Activated CD4-positive, alpha-beta T cell treated with anti-CD3 and anti-CD28 coated beads, Interleukin-10, Interleukin-2, amounts not matched to agents 100 ng/mL and 50 ng/mL, durations not matched to agents 16 hours and 8 hours (primary cell): Measurements from ENCODE around the gene AVPR2.

ENCODE experiments used
- DNase-seq: peaks from one replicate; pipeline ENCODE4 v3.0.0-alpha.2; 2020

Gene AVPR2

DNA sequence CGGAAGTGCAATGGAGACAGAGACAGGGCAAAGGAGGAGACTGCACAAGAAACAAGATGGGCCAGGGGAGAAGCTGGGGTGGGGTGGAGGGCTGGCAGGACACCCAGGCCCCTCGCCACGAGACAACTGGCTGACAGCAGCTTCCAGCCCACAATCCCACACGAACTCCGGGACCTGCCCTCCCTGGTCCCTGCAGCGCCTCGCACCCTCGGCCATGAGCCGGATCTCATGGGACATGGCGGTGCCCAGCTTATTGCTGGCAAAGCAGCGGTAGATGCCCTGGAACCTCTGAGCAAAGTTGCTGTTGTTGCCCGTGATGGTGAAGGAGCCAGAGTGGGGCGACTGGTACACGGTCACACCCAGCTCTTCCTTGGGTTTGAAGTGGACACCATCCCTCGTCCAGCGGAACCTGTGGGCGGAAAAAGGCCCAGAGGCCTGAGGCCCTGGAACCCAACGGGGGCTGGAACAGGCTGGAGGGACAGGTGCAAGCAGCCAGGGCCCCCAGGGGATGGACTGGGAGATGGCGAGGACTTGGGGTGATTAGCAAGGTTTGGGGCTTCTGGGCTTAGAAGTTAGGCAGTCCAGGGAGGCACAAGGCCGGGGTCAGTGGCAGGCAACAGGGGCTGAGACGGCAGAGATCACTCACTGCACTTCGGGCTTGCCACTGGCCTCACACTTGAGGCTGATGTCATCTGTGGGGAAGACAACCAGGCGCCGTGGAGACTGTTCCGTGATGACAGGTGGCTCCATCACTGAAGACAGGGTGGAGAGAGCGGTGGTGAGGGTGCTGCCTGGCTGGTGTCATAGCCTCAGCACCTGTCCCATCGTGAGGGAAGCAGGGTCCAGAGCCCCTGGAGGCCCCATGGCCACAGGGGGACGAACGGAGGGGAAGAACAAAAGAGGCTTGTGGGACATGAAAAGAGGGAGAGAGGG, 32.3 kb upstream of the AVPR2 start:
- DNase-seq, result no peak

- DNase-seq, result no peak
Measured at GRCh38 chrX:153873282-153874084, 31.0 kb upstream of the AVPR2 start.

GRCh38 chrX:153874085-153874365, 30.4 kb upstream of the AVPR2 start:
- no peak for DNase-seq

- no peak for DNase-seq
Measured at GRCh38 chrX:153874366-153875125, 29.9 kb upstream of the AVPR2 start.

- peak; percentile 41 for DNase-seq
Measured at GRCh38 chrX:153875391-153876111, 28.9 kb upstream of the AVPR2 start.

- no peak for DNase-seq
Measured at GRCh38 chrX:153876112-153876491, 28.4 kb upstream of the AVPR2 start.

DNA sequence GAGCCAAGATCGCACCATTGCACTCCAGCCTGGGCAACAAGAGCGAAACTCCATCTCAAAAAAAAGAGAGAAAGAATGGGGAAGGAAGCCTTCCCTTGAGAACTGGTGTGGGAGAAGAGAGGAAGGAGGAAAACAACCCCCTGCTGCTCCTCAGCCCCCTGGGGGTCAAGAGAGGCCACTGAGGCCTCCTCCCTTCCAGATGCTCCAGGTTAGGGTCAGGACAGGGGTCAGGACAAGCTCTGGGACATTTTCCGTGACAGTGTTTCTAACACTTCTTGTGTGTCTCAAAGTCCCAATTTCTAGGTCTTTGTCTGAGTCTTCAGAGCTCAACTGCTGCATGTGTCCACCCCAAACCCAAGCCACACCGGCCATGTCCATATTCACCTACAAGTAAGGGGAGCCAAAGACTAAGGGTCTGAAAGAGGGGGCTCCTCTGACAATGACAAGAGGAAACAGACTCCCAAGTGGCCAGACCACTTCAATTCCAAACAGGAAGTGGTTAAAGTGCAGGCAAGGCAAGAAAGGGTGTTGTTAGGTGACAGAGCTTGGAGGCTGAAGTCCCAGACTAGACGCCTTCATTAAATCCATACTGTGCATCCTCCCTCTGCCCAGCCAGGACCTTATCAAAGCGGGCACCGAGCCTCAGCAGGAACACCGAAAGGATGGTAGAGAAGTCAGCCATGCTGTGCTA, 26.8 kb upstream of the AVPR2 start:
- DNase-seq, result no peak

- no peak for DNase-seq
Measured at GRCh38 chrX:153878345-153878744, 26.1 kb upstream of the AVPR2 start.

DNA sequence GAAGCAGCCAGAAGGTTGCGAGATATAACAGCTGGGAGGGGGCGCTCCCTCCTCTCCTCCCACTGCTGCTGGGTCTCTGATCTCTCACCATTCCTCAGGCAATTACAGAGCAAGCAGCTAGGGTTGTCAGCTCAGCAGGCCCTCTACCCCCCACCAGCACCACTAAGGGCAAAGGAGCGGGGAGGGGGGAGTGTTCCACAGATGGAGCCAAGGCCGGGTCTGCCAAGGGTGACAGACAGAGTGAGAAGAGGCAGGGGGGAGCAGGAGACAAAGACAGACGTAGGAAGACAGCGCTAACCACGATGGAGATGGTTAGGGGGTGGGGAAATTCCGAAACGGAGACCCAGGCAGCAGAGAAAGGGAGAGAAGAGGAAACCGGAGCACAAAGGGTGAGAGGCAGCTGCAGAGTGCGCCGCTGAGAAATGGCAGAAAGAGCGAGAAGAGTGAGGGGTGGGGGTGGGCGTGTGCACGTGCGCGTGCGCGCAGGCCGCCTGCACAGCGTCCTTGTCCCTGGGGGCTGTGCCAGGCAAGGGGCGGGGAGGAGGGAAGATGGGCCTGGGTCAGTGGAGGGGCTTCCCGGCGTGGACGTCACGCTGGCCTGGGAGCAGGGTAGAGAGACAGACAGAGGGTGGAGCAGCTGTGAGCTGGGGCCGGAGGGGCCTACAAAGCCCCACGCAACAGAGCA, 25.4 kb upstream of the AVPR2 start:
- DNase-seq, result no peak

DNA sequence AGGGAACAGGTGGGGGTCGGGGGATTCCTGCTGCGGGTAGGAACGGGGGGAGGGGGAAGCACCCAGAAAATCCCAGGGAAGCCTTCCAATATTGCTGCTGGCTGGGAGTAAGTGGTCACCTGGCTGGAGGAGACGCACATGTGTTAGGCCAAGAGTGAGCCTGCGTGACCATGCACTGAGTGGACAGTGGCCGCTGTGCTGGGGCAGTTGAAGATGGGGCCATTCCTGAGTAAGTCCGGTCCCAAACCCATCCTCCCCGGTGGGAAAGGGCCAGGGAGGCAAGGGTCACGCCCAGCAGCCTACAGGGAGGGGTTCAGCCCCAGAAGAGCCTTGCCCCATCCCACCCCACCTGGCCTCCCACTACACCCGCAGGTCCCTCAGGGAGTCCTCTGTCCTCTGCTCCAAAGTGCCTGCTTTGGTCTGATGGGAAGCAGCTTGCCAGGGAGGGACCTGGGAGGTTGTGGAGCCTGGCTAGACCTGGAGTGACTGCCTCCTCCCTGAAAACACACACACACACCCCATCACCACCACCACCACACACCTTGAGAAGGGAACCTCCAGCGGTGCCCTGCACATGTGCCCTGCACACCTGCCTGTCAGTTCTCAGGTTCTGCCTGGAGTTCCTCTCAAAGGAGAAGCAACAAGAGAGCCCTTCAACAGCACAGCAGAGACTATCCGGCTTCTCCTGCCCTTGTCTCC, 24.6 kb upstream of the AVPR2 start:
- no peak for DNase-seq

DNA sequence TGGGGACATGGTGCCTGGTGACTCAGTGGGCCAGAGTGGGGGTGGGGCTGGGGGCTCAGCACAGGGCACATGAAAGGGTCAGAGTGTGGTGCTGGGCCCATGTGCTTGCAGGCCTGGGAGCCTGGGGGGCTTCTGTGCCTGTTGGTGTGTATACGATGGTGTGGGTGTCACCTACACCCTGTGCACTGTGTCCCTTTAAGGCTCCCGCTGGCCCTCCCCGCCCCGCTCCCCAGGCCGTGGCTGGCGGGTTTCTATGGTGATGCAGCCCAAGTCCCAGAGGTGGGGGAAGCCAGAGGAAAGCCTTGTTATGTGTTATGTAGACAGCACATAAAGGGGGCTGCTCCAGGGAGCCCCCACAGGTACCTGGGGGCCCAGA, 24.0 kb upstream of the AVPR2 start:
- no peak for DNase-seq

DNA sequence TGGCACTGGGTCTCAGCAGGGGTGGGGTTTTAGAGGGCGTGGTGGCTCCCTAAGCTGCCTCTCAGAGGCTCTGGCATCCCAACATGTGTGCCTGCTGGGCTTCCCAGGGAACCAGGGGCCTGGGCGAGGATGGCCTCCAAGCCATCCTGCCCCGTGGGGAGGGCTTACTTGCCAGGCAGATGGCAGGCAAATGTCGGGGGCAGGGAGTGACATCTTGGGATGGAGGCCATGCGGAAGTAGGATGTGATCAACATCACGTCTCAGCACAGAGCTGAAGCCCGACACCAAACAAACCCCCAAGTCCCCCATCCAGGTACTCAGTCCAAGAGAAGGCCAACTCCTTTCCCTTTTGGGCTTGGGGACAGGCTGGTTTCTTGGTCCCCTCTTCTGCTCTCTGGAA, 23.2 kb upstream of the AVPR2 start:
- no peak for DNase-seq

- DNase-seq, result no peak
Measured at GRCh38 chrX:153882086-153882498, 22.4 kb upstream of the AVPR2 start.

- no peak for DNase-seq
Measured at GRCh38 chrX:153882557-153882956, 21.9 kb upstream of the AVPR2 start.

GRCh38 chrX:153883163-153883843, 21.2 kb upstream of the AVPR2 start:
- DNase-seq, result no peak

DNA sequence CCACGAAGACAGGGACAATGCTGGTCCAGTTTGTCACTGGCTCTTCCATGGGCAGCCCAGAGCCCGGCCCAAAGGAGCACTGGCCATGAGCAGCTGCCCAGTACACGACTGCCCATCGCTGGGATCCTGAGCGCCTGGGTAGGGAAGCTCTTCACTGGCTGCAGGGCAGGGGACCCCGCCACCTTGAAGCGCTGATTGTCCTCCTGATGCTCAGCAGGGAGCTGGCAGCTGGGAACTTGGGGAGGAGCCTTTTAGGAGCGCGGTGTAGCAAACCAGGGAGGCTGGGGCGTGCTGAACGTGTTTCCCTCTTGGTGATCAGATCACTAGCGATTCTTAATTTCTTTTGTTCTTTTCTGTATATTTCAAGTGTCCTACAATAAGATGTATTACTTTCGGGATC, 20.3 kb upstream of the AVPR2 start:
- no peak for DNase-seq

GRCh38 chrX:153884590-153884989, 19.9 kb upstream of the AVPR2 start:
- no peak for DNase-seq

- DNase-seq, result no peak
Measured at GRCh38 chrX:153885208-153885787, 19.2 kb upstream of the AVPR2 start.

DNA sequence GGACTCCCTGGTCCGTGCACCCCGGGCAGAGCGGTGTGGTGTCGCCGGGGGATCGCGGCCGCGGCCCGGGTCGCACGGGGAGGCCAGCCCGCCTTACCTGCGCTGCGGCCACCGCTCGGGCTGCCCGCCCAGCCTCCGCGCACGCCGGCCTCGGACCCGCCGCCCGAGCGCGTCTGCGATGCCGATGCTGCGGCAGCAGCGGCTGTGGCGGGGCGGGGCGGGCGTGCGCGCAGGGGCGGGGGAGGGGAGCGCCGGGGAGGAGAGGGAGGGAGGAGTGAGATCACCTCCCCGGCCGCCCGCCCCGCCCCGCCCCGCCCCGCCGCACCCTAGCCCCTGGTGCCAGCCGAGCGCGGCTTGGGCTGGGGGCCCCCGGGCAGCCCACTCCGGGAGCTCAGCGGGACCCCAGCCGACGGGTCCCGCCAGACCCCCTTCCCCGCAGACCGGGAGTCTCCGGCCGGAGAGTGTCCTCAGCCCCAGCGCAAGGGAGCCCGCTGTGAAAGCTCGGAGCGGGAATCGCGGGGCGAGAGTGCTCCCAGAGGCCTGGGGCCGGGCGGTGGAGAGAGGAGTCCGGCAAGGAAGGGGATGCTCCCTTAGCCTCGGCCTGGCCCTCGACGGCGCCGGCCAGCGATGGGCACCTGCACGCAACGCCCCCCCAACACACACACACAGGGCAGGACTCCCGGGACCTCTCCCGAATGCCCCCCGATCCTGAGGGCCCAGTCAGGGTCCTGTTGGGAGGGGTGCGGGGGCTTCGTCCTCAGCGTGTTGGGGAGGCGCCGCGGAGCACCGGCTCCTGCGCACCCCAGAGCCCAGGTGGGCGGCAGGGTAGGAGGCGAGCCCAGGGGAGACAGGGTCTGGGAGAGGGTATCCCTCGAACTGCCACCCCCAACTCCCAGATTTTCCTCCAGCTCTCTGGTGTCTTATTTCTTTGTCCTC, 18.2 kb upstream of the AVPR2 start, which contains the start of gene L1CAM:
Gene L1CAM, minus strand, starts transcription at position 206 of the 936 bp plus-strand sequence. CDS start 10,337 bp downstream, outside the sequence.
- DNase-seq, result no peak
